Measurements from ENCODE around the gene GAS7. TPM values are rescaled to one million over a fixed set of nuclear protein-coding genes. Genes with fewer than 3 reads are reported as not detected.

Gene GAS7
- total and polyA plus RNA-seq, 9 donors = 7.1 to 48.0 (median 24.2) TPM

- no peak for DNase-seq
- no peaks in the 10 kb centered on the region for H3K9me3 ChIP-seq
- intact Hi-C loops (cut with DNase I) = no loop called here
- no peaks in the 10 kb centered on the region for H3K36me3 ChIP-seq
- 79 to 87% (median 87%) methylated on average over 3 of the region's 3 CpGs for WGBS, 3 donors
- H3K4me3 ChIP-seq = no peak overlapping the region
- TF ChIP-seq EP300 (IDR thresholded peaks at IDR 0.05) = no peak
- TF ChIP-seq POLR2A (IDR thresholded peaks at IDR 0.05) = no peak
- no peak for TF ChIP-seq CTCF (IDR thresholded peaks at IDR 0.05)
- H3K27ac ChIP-seq = no peak overlapping the region
- peaks cover 6% of the 10 kb centered on the region for H3K4me1 ChIP-seq (ENCODE audit: insufficient read depth)
- no peaks in the 10 kb centered on the region for H3K27me3 ChIP-seq
Observed at GRCh38 chr17:10170233-10170632, 28.2 kb downstream of the GAS7 start.

GRCh38 chr17:10169290-10169689 lies 29.1 kb downstream of the GAS7 start:
- intact Hi-C loops (cut with DNase I) = no loop called here

GRCh38 chr17:10166176-10166935 lies 32.0 kb downstream of the GAS7 start:
- no peaks in the 10 kb centered on the region for H3K27me3 ChIP-seq
- DNase-seq = no peak
- intact Hi-C loops (cut with DNase I) = no loop called here
- H3K36me3 ChIP-seq = no peaks in the 10 kb centered on the region
- H3K4me1 ChIP-seq (ENCODE audit: insufficient read depth) = peaks cover 7% of the 10 kb centered on the region
- H3K27ac ChIP-seq = no peak overlapping the region
- H3K9me3 ChIP-seq = no peaks in the 10 kb centered on the region
- H3K4me3 ChIP-seq = no peak overlapping the region
- 38 to 70% (median 46%) methylated on average over 7 of the region's 7 CpGs for WGBS, 3 donors
- TF ChIP-seq POLR2A (IDR thresholded peaks at IDR 0.05) (no peak), EP300 (IDR thresholded peaks at IDR 0.05) (no peak), CTCF (IDR thresholded peaks at IDR 0.05) (no peak)

More at GRCh38 chr17:10169290-10169689, 29.1 kb downstream of the GAS7 start:
- Histone ChIP-seq H3K4me3 (no peak overlapping the region), H3K4me1 (ENCODE audit: insufficient read depth) (peaks cover 6% of the 10 kb centered on the region), H3K9me3 (no peaks in the 10 kb centered on the region), H3K27ac (no peak overlapping the region), H3K36me3 (no peaks in the 10 kb centered on the region), H3K27me3 (no peaks in the 10 kb centered on the region)
- no peak for DNase-seq
- TF ChIP-seq CTCF (IDR thresholded peaks at IDR 0.05) (no peak), POLR2A (IDR thresholded peaks at IDR 0.05) (no peak), EP300 (IDR thresholded peaks at IDR 0.05) (no peak)
- 77 to 79% (median 79%) methylated on average over 4 of the region's 4 CpGs for WGBS, 3 donors

- DNase-seq = peak in 1 of 5 donors; percentile 14
- Histone ChIP-seq H3K27me3 (no peaks in the 10 kb centered on the region), H3K4me1 (ENCODE audit: insufficient read depth) (peaks cover 5% of the 10 kb centered on the region), H3K36me3 (no peaks in the 10 kb centered on the region), H3K9me3 (no peaks in the 10 kb centered on the region), H3K4me3 (no peak overlapping the region), H3K27ac (no peak overlapping the region)
- 19 to 47% (median 40%) methylated on average over 5 of the region's 5 CpGs for WGBS, 3 donors
- intact Hi-C loops (cut with DNase I) = no loop called here
- TF ChIP-seq POLR2A (IDR thresholded peaks at IDR 0.05) (no peak), EP300 (IDR thresholded peaks at IDR 0.05) (no peak), CTCF (IDR thresholded peaks at IDR 0.05) (no peak)
Observed at GRCh38 chr17:10162096-10162495, 36.3 kb downstream of the GAS7 start.
